ENCODE results near the gene HECW1. TPM values are rescaled to one million over a fixed set of nuclear protein-coding genes. Genes with fewer than 3 reads are reported as not detected.

HECW1 gene
- polyA plus RNA-seq, 1 donor (not counting 4 experiments of a cell fraction or from before 2014, with no cell fraction given) = not detected

DNA sequence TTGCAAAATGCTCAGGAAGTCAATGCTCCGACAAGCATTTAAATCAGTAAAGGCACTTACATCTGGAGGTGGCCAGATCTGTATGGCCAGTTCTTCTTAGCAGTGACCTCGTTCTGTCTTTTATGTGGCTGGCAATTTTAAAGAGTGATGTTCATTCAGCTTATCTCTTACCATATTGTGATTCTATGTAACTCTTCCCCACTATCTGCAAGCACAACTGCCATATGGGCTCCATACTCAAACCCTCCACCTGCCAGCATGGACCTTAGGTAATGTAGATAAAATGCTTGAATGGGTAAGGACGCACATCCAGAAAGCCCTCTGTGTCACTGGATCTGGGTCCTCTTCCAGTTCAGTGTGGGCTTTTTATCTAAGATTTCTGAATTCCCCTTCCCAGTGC lies 428.0 kb downstream of the HECW1 start:
- dilution Hi-C loops (cut with MboI; ENCODE audit: extremely low pct_ligation_motif_present, low sequenced_read_pairs) = no loop called here
- no peak overlapping the region for H3K27ac ChIP-seq (ENCODE audit: control insufficient read depth, insufficient read depth, low read length)
- FAIRE-seq (no peak), DNase-seq (ENCODE audit: low read depth, low spot score) (no peak)
- no peak overlapping the region for H3K4me2 ChIP-seq (ENCODE audit: control insufficient read depth, extremely low read depth, insufficient read depth, low read depth, low read length)
- H3K9me3 ChIP-seq (ENCODE audit: control insufficient read depth, low read depth, low read length) = no peaks in the 10 kb centered on the region
- no peak overlapping the region for H3K9ac ChIP-seq (ENCODE audit: control insufficient read depth, extremely low read depth, insufficient read depth, low read length)
- no peaks in the 10 kb centered on the region for H3K79me2 ChIP-seq (ENCODE audit: control insufficient read depth, insufficient read depth, low read length)
- no peaks in the 10 kb centered on the region for H4K20me1 ChIP-seq (ENCODE audit: control insufficient read depth, extremely low read depth, insufficient read depth, low read length)
- H2AFZ ChIP-seq (ENCODE audit: control insufficient read depth, low read length) = no peak overlapping the region
- no peaks in the 10 kb centered on the region for H3K9me1 ChIP-seq (ENCODE audit: control insufficient read depth, extremely low read depth, insufficient read depth, low read length)
- H3K27me3 ChIP-seq (ENCODE audit: control insufficient read depth, extremely low read depth, insufficient read depth, low read length) = no peaks in the 10 kb centered on the region
- peaks cover 12% of the 10 kb centered on the region for H3K4me1 ChIP-seq (ENCODE audit: control insufficient read depth, extremely low read depth, insufficient read depth, low read length)
- no peak overlapping the region for H3K4me3 ChIP-seq (ENCODE audit: control insufficient read depth in 2 of 3, extremely low read depth in 1 of 3, insufficient read depth in 2 of 3, low read depth in 1 of 3, low read length in 3 of 3)
- TF ChIP-seq, protein P1, sequence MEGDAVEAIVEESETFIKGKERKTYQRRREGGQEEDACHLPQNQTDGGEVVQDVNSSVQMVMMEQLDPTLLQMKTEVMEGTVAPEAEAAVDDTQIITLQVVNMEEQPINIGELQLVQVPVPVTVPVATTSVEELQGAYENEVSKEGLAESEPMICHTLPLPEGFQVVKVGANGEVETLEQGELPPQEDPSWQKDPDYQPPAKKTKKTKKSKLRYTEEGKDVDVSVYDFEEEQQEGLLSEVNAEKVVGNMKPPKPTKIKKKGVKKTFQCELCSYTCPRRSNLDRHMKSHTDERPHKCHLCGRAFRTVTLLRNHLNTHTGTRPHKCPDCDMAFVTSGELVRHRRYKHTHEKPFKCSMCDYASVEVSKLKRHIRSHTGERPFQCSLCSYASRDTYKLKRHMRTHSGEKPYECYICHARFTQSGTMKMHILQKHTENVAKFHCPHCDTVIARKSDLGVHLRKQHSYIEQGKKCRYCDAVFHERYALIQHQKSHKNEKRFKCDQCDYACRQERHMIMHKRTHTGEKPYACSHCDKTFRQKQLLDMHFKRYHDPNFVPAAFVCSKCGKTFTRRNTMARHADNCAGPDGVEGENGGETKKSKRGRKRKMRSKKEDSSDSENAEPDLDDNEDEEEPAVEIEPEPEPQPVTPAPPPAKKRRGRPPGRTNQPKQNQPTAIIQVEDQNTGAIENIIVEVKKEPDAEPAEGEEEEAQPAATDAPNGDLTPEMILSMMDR (optimal IDR thresholded peaks at IDR 0.05 in 1 of 3, IDR thresholded peaks at IDR 0.05 in 1 of 3, conservative IDR thresholded peaks at IDR 0.05 in 1 of 3; ENCODE audit: extremely low read depth in 1 of 3, insufficient read depth in 2 of 3, low read length in 3 of 3) = no peak
- no peaks in the 10 kb centered on the region for H3K36me3 ChIP-seq (ENCODE audit: control insufficient read depth in 2 of 2, extremely low read depth in 1 of 2, insufficient read depth in 2 of 2, low read length in 2 of 2)

DNA sequence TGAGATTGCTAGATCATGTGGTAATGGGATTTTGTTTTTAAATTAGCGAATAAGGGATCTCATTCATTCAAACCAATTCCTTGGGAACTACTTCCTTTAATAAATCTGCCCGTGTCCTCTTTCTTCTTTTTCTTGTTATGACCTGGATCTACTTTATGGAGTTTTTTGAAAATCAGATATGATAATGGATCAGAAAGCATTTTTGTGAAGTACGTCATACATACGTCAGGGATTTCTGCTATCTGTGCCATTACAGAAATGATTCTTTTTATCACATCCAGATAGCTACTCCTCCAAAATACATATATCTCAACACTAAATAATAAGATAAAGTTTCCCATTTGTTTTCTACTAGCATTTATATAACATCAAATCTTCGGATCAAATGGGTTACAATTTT lies 430.3 kb downstream of the HECW1 start:
- Histone ChIP-seq H3K27me3 (ENCODE audit: control insufficient read depth, extremely low read depth, insufficient read depth, low read length) (no peaks in the 10 kb centered on the region), H3K4me2 (ENCODE audit: control insufficient read depth, extremely low read depth, insufficient read depth, low read depth, low read length) (no peak overlapping the region), H4K20me1 (ENCODE audit: control insufficient read depth, extremely low read depth, insufficient read depth, low read length) (no peaks in the 10 kb centered on the region), H3K79me2 (ENCODE audit: control insufficient read depth, insufficient read depth, low read length) (no peaks in the 10 kb centered on the region), H3K4me1 (ENCODE audit: control insufficient read depth, extremely low read depth, insufficient read depth, low read length) (no peaks in the 10 kb centered on the region), H3K27ac (ENCODE audit: control insufficient read depth, insufficient read depth, low read length) (no peak overlapping the region), H3K9me3 (ENCODE audit: control insufficient read depth, low read depth, low read length) (no peaks in the 10 kb centered on the region), H3K9ac (ENCODE audit: control insufficient read depth, extremely low read depth, insufficient read depth, low read length) (no peak overlapping the region), H2AFZ (ENCODE audit: control insufficient read depth, low read length) (no peak overlapping the region), H3K9me1 (ENCODE audit: control insufficient read depth, extremely low read depth, insufficient read depth, low read length) (no peaks in the 10 kb centered on the region), H3K36me3 (ENCODE audit: control insufficient read depth in 2 of 2, extremely low read depth in 1 of 2, insufficient read depth in 2 of 2, low read length in 2 of 2) (no peaks in the 10 kb centered on the region), H3K4me3 (ENCODE audit: control insufficient read depth in 2 of 3, extremely low read depth in 1 of 3, insufficient read depth in 2 of 3, low read depth in 1 of 3, low read length in 3 of 3) (no peak overlapping the region)
- FAIRE-seq (peak; percentile 52), DNase-seq (ENCODE audit: low read depth, low spot score) (no peak)
- dilution Hi-C loops (cut with MboI; ENCODE audit: extremely low pct_ligation_motif_present, low sequenced_read_pairs) = no loop called here
- TF ChIP-seq EZH2 (IDR thresholded peaks at IDR 0.05; ENCODE audit: low read length) = no peak
- TF ChIP-seq, protein P1 (optimal IDR thresholded peaks at IDR 0.05 in 1 of 3, IDR thresholded peaks at IDR 0.05 in 1 of 3, conservative IDR thresholded peaks at IDR 0.05 in 1 of 3; ENCODE audit: extremely low read depth in 1 of 3, insufficient read depth in 2 of 3, low read length in 3 of 3) = no peak

Measured in keratinocyte (primary cell).